Measurements from ENCODE around the gene LCTL.
"Not testable (repeated sequence)": the region's sequence is repeated elsewhere in the genome, so short reads cannot be mapped to it uniquely, and the experiment has no call there.

LCTL gene

GRCh38 chr15:66593219-66593780, 27.5 kb upstream of the LCTL start:
- H3K4me3 ChIP-seq (ENCODE audit: low read depth, low read length), result no peak overlapping the region
- DNase-seq (ENCODE audit: low read depth), result no peak

GRCh38 chr15:66592505-66593218, 26.9 kb upstream of the LCTL start:
- DNase-seq (ENCODE audit: low read depth), result no peak
- no peak overlapping the region for H3K4me3 ChIP-seq (ENCODE audit: low read depth, low read length)

GRCh38 chr15:66591322-66591862, 25.6 kb upstream of the LCTL start:
- DNase-seq (ENCODE audit: low read depth), result no peak
- no peak overlapping the region for H3K4me3 ChIP-seq (ENCODE audit: low read depth, low read length)

GRCh38 chr15:66590435-66590834, 24.6 kb upstream of the LCTL start:
- DNase-seq (ENCODE audit: low read depth), result no peak
- H3K4me3 ChIP-seq (ENCODE audit: low read depth, low read length), result no peak overlapping the region

GRCh38 chr15:66589429-66589828, 23.6 kb upstream of the LCTL start:
- not testable (repeated sequence) for H3K4me3 ChIP-seq (ENCODE audit: low read depth, low read length); DNase-seq (ENCODE audit: low read depth)

GRCh38 chr15:66588971-66589370, 23.2 kb upstream of the LCTL start:
- H3K4me3 ChIP-seq (ENCODE audit: low read depth, low read length), result no peak overlapping the region
- DNase-seq (ENCODE audit: low read depth), result no peak

- no peak for DNase-seq (ENCODE audit: low read depth)
- no peak overlapping the region for H3K4me3 ChIP-seq (ENCODE audit: low read depth, low read length)
Observed at GRCh38 chr15:66588537-66588936, 22.7 kb upstream of the LCTL start.

GRCh38 chr15:66587749-66588148, 22.0 kb upstream of the LCTL start:
- no peak for DNase-seq (ENCODE audit: low read depth)
- H3K4me3 ChIP-seq (ENCODE audit: low read depth, low read length), result no peak overlapping the region

- no peak overlapping the region for H3K4me3 ChIP-seq (ENCODE audit: low read depth, low read length)
- DNase-seq (ENCODE audit: low read depth), result no peak
Observed at GRCh38 chr15:66587020-66587419, 21.2 kb upstream of the LCTL start.

- no peak for DNase-seq (ENCODE audit: low read depth)
- no peak overlapping the region for H3K4me3 ChIP-seq (ENCODE audit: low read depth, low read length)
Observed at GRCh38 chr15:66586155-66586976, 20.6 kb upstream of the LCTL start.

GRCh38 chr15:66581972-66582537, 16.3 kb upstream of the LCTL start:
- DNase-seq (ENCODE audit: low read depth), result no peak
- H3K4me3 ChIP-seq (ENCODE audit: low read depth, low read length), result no peak overlapping the region

- no peak for DNase-seq (ENCODE audit: low read depth)
Observed at GRCh38 chr15:66580643-66581042, 14.8 kb upstream of the LCTL start.

GRCh38 chr15:66578286-66578875, 12.6 kb upstream of the LCTL start:
- H3K4me3 ChIP-seq (ENCODE audit: low read depth, low read length), result no peak overlapping the region
- DNase-seq (ENCODE audit: low read depth), result no peak

More at GRCh38 chr15:66580643-66581042, 14.8 kb upstream of the LCTL start:
- no peak overlapping the region for H3K4me3 ChIP-seq (ENCODE audit: low read depth, low read length)

- DNase-seq (ENCODE audit: low read depth), result no peak
- H3K4me3 ChIP-seq (ENCODE audit: low read depth, low read length), result no peak overlapping the region
Observed at GRCh38 chr15:66574596-66574950, 8.8 kb upstream of the LCTL start.

GRCh38 chr15:66573719-66574595, 8.2 kb upstream of the LCTL start:
- no peak overlapping the region for H3K4me3 ChIP-seq (ENCODE audit: low read depth, low read length)
- no peak for DNase-seq (ENCODE audit: low read depth)

- no peak for DNase-seq (ENCODE audit: low read depth)
- no peak overlapping the region for H3K4me3 ChIP-seq (ENCODE audit: low read depth, low read length)
Observed at GRCh38 chr15:66573348-66573718, 7.5 kb upstream of the LCTL start.

- no peak for DNase-seq (ENCODE audit: low read depth)
- H3K4me3 ChIP-seq (ENCODE audit: low read depth, low read length), result no peak overlapping the region
Observed at GRCh38 chr15:66572146-66572545, 6.3 kb upstream of the LCTL start.

- no peak for DNase-seq (ENCODE audit: low read depth)
- no peak overlapping the region for H3K4me3 ChIP-seq (ENCODE audit: low read depth, low read length)
Observed at GRCh38 chr15:66570842-66571478, 5.2 kb upstream of the LCTL start.
